Activated T-helper 1 cell treated with anti-CD3 and anti-CD28 coated beads, Interleukin-2, amount 50 U/mL, for 16 hours (primary cell): Measurements from ENCODE around the gene ELMO1.

Experiments used
- DNase-seq, 2 donors: peaks; one replicate each; pipeline ENCODE4 v3.0.0-alpha.2; 2020; ENCODE audit warnings: low read depth in 1 of 2, low spot score in 1 of 2

ELMO1 gene

DNA sequence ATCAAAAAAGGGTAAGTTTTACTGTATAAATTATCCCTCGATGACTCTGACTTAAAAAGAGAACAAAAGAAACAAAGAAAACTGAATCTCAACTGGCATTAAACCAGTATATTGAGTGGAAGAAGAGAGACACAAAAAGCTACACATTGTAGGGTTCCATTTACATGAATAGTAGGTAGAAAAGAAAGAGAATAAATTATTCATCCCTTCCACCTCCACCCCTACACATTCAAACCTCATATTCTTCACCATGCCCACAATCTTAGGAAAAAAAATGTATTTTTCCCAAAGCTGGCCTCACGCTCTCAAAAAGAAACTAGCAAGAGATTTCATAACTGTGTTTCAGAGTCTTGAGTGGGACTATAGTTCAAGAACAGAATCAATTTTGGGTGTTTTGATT is 377.5 kb downstream of the ELMO1 start:
- no peak for DNase-seq

- DNase-seq, result no peak
Observed at GRCh38 chr7:37070471-37070870, 378.2 kb downstream of the ELMO1 start.

DNA sequence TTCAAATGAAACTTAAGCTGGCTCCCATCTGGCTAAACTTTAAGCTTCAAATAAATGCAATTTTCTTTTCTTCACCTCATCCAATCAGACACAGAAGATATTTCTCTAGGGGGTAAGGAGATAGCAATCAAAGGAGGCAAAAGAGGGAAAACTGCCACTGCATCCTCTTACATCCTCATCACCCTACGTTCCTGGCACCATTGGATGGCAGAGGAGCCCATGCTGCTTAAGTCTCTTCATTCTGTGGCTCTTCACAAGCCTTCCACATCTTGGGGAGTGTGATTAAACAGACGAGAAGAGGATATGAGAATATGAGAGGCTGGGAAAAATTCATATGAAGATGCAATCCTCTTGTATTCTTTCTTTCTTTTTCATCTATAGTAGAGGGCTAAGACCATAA is 378.6 kb downstream of the ELMO1 start:
- DNase-seq, result no peak

- no peak for DNase-seq
Observed at GRCh38 chr7:37069336-37069735, 379.3 kb downstream of the ELMO1 start.

DNA sequence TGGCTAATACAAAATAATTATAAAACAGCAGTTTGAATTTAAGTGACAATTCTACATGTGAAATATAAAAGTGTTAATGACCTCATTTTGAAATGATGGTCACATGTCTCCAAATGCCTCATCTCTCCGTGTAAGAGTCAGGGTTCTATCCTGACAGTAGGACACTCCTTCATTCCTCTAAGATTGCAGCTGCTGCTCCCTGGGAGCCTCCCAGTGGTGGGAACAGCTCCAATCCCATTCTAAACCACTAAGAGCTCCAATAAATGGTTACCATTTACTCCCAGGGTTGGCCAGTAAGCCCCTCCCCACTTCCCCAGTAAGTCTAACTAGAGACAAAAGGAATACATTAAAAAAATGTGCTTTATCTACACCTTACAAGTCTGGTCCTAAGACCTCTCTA is 379.8 kb downstream of the ELMO1 start:
- no peak for DNase-seq

DNA sequence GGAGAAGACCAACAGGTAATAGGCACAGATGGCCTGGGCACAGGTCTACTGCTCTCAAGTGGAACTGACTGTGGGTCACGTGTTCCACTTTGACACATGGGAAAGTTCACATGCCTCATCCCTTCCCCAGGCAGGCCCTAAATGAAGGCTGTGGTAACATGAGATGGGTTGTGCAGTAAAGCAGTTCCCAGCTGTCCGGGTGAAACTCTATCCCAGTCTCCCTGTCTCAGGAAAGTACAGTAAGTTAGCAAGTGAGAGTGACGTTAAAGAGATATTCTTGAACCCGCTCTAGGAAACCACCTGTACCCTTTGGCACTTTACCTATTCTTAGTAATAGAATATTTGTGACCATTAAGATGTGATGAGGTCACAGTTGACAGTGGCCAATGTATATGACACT is 380.6 kb downstream of the ELMO1 start:
- DNase-seq, result no peak

DNA sequence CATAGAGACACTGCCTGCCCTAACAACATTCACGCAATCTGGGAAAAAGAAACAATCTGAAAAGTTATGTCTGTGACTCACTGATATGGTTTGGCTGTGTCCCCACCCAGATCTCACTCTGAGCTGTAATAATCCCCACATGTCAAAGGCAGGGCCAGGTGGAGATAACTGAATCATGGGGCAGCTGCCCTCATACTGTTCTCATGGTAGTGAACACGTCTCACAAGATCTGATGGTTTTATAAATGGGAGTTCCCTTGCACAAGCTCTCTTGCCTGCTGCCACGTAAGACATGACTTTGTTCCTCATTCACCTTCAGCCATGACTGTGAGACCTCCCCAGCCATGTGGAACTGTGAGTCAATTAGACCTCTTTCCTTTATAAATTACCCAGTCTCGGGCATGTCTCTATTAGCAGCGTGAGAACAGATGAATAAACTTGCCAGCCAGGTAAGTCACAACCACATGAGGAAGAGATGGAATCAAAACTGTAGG is 382.8 kb downstream of the ELMO1 start:
- DNase-seq, result no peak

- no peak for DNase-seq
Observed at GRCh38 chr7:37062560-37062859, 386.2 kb downstream of the ELMO1 start.

GRCh38 chr7:37061849-37062559 is 386.7 kb downstream of the ELMO1 start:
- no peak for DNase-seq

DNA sequence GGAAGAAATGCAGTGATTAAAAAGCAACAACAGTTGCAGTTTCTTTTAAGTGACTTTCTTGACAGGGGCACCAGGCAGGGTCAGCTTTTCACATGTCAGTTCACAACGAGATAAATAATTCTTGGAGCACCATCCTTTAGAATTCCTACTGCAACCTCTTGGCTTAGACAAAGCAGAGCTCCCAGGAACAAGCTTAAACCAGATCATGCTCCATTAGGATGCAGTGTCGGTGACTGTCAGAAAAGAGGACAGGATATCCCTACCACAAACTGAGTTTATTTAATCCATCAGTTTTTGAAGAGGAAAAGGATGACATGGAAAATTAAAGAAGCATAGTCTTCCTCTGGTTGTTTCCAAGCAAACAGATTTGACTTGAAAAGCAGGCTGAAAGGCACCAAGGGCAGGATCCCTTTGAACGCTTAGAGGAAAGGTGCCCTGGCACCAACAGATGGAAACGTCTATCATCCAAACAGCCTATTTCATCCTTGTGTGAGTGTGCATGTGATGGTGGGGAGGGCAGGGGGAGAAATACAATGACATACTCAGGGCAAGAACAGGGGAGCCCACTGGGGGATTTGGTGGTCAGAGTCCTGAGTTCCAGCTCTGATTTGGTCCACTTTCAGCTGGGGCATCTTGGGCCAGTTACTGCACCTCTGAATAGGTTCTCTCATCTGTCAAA is 392.3 kb downstream of the ELMO1 start:
- no peak for DNase-seq

DNA sequence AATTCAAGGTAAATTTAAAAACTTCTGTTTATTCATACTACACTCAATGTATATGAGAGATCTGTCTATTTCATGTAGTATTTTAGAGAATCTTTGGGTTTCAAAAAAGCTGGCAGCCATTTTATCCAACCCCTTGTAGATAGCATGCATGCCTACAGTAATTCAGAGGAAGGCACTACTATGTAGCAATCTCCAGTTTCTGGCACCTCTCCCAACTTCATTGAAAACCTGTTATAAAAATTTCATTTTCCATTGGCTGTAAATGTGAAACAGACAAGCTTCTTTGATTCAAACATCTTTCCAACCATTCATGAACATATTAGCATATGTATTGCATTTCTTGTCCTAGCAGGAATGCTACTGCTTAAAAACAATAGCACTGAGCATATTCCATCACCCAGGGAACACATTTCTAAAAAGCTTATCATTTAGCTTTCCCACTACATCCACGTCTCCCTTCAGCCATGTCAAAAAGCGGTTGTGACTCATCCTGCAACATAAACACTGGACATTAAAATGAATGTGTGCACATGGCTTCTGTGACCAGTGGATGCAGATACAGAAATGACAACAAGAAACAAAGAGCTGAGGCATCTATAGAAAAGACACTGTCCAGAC is 393.9 kb downstream of the ELMO1 start:
- no peak for DNase-seq

GRCh38 chr7:37052705-37053104 is 396.0 kb downstream of the ELMO1 start:
- no peak for DNase-seq

GRCh38 chr7:37050801-37051200 is 397.9 kb downstream of the ELMO1 start:
- no peak for DNase-seq

GRCh38 chr7:37048674-37049073 is 400.0 kb downstream of the ELMO1 start:
- no peak for DNase-seq

DNA sequence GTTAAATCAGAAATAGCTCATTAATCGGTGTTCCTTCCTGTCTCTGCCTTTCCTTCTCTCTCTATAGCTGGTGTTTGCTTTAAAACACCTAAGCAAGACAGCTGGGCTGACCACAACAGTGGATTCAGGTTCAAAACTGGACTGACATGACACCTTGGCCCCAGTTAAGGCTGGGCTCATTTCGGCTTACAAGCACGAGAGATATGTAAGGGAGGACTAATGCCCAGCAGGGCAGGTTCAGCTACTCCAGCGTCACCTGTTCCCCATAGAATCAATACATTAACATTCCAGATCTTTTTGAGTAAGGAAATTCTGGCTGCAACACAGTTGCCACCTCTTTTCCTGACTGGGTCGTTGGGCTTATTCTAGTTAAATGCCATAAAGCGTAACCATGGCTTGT is 401.4 kb downstream of the ELMO1 start:
- DNase-seq, result no peak

DNA sequence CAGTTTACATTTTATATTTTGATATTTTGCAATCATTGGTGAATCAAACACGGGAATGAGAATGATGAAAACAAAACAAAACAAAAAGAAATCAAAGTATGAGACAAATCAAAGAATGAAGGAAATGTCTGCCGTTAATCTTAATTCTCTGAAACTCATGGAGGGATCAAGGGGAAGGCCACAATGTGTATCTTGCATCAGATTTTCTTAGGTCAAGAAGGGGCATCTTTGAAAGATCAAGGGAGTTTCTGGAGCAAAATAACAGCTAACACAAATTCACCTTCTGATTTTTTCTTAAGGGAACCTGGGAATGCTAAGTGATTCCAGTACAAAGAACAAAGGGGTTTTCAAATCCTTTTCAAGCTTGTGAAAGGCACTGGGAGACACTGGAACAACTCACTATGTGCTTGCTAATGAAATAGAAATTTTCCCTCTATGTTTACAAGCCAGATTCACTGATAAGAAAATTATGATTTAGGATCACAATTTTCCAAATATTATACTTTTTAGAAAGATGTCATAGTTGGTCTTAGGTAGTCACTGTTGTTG is 402.1 kb downstream of the ELMO1 start:
- no peak for DNase-seq

DNA sequence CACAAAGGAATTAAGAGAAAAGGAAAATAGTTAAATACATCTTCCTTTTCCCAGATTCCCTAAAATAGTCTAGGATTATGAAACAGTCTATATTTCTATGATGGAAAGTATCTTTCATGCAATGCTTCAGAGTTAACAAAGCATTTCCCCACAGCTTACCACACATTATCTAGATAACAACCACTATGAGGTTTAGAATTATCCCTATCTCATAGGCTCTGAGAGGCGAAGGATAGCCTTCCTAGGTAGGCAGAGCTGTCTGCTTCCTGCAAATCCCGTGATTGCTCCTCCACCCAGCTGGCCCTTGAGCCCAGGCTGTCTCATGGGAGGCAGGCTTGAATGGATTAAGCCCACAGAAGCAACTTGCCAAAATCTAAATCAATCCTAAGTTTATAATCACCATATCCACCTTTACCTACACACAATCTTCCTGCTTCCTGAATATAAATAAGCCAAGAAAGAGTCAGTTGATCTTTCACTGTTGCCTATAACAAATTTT is 402.9 kb downstream of the ELMO1 start:
- DNase-seq, result no peak

- DNase-seq, result no peak
Observed at GRCh38 chr7:37041461-37041860, 407.2 kb downstream of the ELMO1 start.

GRCh38 chr7:37040330-37040729 is 408.3 kb downstream of the ELMO1 start:
- DNase-seq, result no peak

DNA sequence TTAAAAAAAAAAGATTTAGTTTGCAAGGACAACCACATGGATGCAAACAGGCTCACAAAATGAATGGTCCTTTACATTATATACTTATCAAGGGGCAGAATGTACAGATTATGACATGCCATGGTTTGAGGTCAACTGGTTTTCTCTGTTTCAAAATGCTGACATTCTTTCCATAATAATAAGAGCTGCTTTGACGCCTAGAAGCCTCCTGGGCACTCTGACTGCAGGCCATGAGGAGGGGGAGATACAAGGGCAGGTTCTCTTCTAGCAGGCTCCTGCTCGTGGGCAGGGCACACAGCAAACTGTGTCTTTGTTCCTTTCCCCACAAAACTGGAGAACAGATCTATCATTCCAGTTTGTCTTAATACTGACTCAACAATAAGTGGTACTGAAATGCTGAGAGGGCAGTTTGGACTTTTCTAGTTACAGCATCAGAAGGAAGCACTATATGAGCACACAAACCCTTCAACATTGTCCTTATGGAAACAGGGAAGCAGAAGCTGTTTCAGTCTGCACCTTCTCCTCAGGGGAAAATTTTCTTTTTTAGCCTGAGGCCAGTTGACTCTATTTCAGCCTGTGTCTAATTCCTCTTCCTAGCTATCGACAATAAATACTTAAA is 409.4 kb downstream of the ELMO1 start:
- DNase-seq, result no peak

DNA sequence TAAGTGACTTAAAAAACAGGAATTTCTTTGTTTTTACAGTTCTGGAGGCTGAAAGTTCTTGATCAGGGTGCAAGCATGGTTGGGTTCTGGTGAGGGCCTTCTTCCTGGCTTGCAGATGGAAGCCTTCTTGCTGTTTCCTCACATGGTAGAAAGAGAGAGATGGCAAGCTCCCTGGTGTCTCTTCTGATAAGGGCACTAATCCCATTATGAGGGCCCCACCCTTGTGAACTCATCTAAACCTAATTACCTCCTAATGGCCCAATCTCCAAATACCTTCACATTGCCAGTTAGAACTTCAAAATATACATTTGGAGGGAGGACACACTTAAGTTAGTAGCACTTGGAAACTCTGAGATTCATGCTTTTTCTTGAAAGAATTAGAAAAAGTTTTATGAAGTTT is 410.0 kb downstream of the ELMO1 start:
- no peak for DNase-seq

DNA sequence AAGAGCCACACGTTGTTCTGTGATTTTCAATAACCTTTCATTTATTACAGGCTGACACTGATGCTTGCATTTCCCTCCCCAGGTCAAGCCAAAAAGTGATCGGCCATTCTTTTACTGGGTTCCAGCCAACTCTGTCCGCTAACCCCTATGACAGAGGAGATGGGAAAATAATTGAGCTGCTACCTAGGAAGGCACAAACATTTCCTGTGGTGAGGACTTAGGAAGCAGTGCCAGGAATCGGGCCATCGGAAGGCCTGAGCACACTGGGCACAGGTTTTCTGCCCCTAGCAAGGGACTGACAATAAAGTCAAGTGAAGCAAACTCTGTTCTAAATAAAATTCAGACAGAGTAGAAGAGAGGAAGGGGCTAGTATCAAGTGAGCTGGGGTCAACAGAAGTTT is 411.4 kb downstream of the ELMO1 start:
- no peak for DNase-seq
